NB4 (cell line): ENCODE results near the gene ZNF488.

ENCODE experiments used
- CTCF ChIP-seq: IDR thresholded peaks from one replicate; pipeline ENCODE4 v1.5.1; 2012; ENCODE audit warnings: low read depth, low read length
- POLR2A ChIP-seq: IDR thresholded peaks from 2 replicates; pipeline ENCODE4 v1.6.1; 2011; ENCODE audit warnings: mild to moderate bottlenecking; ENCODE audit not compliant: insufficient read length; ENCODE audit errors: extremely low read depth

- TF ChIP-seq CTCF = no peak
- no peak for TF ChIP-seq POLR2A
Measured at GRCh38 chr10:47332946-47333345, 51.1 kb downstream of the ZNF488 start.
